BE2C (cell line): ENCODE measurements around the gene COL4A2.

Experiments
- DNase-seq: peaks from one replicate; pipeline ENCODE4 v3.0.0-alpha.2; 2020
- H3K27me3 ChIP-seq: fragments of 250-450 bp; sonication (Bioruptor Pico); 2 replicates; pipeline ENCODE4 v1.5.1; 2020; ENCODE audit warnings: mild to moderate bottlenecking
- H3K36me3 ChIP-seq: fragments of 250-450 bp; sonication (Bioruptor Pico); 2 replicates; pipeline ENCODE4 v1.5.1; 2020; ENCODE audit warnings: mild to moderate bottlenecking
- H3K4me1 ChIP-seq: fragments of 250-450 bp; sonication (Bioruptor Pico); 2 replicates; pipeline ENCODE4 v1.5.1; 2020
- H3K4me3 ChIP-seq: 2 replicates; pipeline ENCODE4 v1.5.1; 2011; ENCODE audit warnings: low read depth, low read length
- H3K9me3 ChIP-seq: fragments of 250-450 bp; sonication (Bioruptor Pico); 2 replicates; pipeline ENCODE4 v1.5.1; 2020
- CTCF ChIP-seq: IDR thresholded peaks from 2 replicates; pipeline ENCODE4 v1.5.1; 2012; ENCODE audit warnings: mild to moderate bottlenecking, low read depth, low read length

COL4A2 gene

DNA sequence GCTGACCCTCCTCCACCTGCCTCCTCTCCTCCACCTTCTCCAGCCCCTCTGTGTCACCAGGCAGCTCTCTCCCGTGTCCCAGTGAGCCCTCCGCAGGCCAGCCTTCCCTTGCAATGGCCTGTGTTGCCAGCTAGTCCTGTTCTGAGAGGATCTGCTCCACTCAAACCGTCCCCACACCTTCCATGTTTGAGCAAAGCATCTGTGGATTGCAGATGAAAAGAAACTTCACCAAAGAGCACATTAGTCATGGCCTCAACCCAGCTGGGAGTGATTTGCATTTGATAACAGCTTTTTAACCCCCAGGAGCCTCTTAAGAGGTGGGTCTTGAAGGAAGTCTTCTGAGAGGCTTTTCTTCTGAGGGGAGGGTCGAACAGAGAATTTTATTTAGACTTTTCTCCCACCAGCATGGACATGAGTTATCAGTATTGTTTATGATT lies 72.8 kb downstream of the COL4A2 start:
- DNase-seq = no peak
- TF ChIP-seq CTCF = no peak
- no peaks in the 10 kb centered on the region for H3K36me3 ChIP-seq
- H3K27me3 ChIP-seq = peaks cover 14% of the 10 kb centered on the region
- H3K9me3 ChIP-seq = no peaks in the 10 kb centered on the region
- H3K4me3 ChIP-seq = no peak overlapping the region
- no peaks in the 10 kb centered on the region for H3K4me1 ChIP-seq

- Histone ChIP-seq H3K4me1 (no peaks in the 10 kb centered on the region), H3K4me3 (no peak overlapping the region), H3K36me3 (no peaks in the 10 kb centered on the region), H3K9me3 (no peaks in the 10 kb centered on the region), H3K27me3 (peaks cover 14% of the 10 kb centered on the region)
- DNase-seq = no peak
- TF ChIP-seq CTCF = no peak
These were observed 73.4 kb downstream of the COL4A2 start for GRCh38 chr13:110380359-110381028.

GRCh38 chr13:110381029-110381360 lies 73.9 kb downstream of the COL4A2 start:
- no peaks in the 10 kb centered on the region for H3K36me3 ChIP-seq
- H3K27me3 ChIP-seq = peaks cover 13% of the 10 kb centered on the region
- no peak overlapping the region for H3K4me3 ChIP-seq
- no peak for DNase-seq
- no peaks in the 10 kb centered on the region for H3K9me3 ChIP-seq
- no peaks in the 10 kb centered on the region for H3K4me1 ChIP-seq
- no peak for TF ChIP-seq CTCF

- no peak for DNase-seq
- peaks cover 11% of the 10 kb centered on the region for H3K27me3 ChIP-seq
- H3K9me3 ChIP-seq = no peaks in the 10 kb centered on the region
- H3K4me3 ChIP-seq = no peak overlapping the region
- no peaks in the 10 kb centered on the region for H3K36me3 ChIP-seq
- H3K4me1 ChIP-seq = no peaks in the 10 kb centered on the region
- no peak for TF ChIP-seq CTCF
These were observed 75.1 kb downstream of the COL4A2 start for GRCh38 chr13:110382229-110382628.

DNA sequence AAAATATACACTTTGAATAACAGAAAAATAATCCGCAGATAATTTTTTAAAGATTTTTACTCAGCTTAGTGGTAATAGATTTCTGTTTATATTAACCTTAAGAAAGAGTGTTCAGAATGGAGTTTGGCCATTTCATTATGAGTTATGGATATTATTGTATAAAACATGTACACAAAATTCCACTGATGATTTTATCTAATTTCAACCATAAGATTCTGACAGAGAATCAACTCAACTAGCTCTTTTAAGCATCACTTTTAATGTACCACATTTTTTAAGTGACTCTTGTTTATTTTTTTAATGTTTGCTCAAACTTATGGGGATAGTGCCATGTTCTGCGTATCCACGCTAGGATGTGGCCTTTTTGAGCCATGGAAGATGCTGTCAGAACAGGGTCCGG lies 75.7 kb downstream of the COL4A2 start:
- Histone ChIP-seq H3K27me3 (peaks cover 11% of the 10 kb centered on the region), H3K36me3 (no peaks in the 10 kb centered on the region), H3K4me3 (no peak overlapping the region), H3K9me3 (no peaks in the 10 kb centered on the region), H3K4me1 (no peaks in the 10 kb centered on the region)
- TF ChIP-seq CTCF = no peak
- DNase-seq = no peak

DNA sequence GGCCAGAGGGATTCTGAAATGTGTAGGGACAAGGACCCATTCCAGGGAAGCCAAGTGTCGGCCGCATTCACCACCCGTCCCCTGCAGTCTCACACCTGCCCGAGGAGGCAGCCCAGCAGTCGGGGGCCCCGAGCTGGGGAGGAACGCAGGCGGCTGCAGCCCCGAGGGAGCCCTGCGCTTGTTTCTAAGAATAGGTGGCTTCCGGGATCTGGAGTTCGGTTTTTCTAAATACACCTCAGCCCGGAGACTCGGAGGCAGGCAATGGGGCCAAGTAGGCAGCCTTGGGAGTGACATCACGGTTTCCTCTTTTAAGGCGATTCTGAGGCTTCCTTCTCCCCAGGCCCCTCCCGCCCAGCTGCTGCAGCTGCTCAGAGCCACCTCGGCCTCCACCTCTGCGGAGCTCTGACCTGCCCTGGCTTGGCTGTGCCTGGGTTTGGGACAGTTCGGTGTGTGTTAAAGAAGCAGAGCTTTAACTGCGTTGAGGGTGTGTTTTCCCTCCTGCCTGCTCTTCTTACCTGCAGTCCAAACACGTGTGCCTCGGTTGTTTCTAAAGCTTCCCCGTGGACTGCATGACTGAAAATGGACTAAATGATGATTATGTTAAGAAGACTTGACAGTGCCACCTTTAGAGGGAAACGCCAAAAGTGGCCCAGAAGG lies 80.5 kb downstream of the COL4A2 start:
- DNase-seq = no peak
- Histone ChIP-seq H3K36me3 (no peaks in the 10 kb centered on the region), H3K4me3 (no peak overlapping the region), H3K9me3 (0 out of 2 replicates have a peak, but pooled peaks cover 3% of the 10 kb centered on the region), H3K4me1 (peaks cover under 1% of the 10 kb centered on the region; the same call in 1 of the 2 replicates), H3K27me3 (0 out of 2 replicates have a peak, but pooled peaks cover 4% of the 10 kb centered on the region)
- no peak for TF ChIP-seq CTCF
